ENCODE results near the gene OR6C65.

Gene OR6C65

GRCh38 chr12:55446326-55446725 lies 46.0 kb downstream of the OR6C65 start:
- DNase-seq (ENCODE audit: low spot score) = no peak

- DNase-seq (ENCODE audit: low spot score) = no peak
Observed at GRCh38 chr12:55448825-55449224, 48.5 kb downstream of the OR6C65 start.
